Amygdala (tissue), 56 donors: ENCODE results near the gene FNDC4.
"Not testable (repeated sequence)": the region's sequence is repeated elsewhere in the genome, so short reads cannot be mapped to it uniquely, and the experiment has no call there.

Experiments
- DNase-seq, 56 donors: peaks; one replicate each; lab custom pipeline; 2025; lab: John Stamatoyannopoulos, UW

FNDC4 gene, protein sequence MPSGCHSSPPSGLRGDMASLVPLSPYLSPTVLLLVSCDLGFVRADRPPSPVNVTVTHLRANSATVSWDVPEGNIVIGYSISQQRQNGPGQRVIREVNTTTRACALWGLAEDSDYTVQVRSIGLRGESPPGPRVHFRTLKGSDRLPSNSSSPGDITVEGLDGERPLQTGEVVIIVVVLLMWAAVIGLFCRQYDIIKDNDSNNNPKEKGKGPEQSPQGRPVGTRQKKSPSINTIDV

GRCh38 chr2:27494944-27495554 lies at the start of gene FNDC4:
TSS of gene FNDC4 (minus strand) at chr2:27495200. CDS start at chr2:27494679, 521 bp downstream.
- DNase-seq: peak in 14 of 56 donors; percentile 4 to 65 (median 14)

DNA sequence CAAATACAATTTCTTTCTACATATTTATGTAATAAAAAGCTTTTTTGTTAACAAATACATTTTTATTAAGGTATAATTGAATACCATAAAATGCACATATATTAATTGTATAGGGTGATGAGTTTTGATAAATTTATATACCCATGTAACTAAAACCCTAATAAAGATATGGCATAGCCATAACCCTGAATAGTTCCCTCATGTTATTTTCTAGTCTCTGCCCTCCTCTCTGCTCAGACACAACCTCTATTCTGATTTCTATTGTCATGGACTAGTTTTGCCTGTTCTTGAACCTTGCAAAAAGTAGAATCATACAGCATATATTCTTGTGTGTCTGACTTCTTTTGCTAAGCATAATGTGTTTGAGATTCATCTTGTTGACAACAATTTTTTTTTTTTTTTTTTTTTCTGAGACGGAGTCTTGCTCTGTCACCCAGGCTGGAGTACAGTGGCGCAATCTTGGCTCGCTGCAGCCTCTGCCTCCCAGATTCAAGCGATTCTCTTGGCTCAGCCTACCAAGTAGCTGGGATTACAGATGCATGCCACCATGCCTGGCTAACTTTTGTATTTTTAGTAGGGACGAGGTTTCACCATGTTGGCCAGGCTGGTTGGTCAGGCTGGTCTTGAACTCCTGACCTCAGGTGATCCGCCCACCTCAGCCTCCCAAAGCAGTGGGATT lies 49.3 kb upstream of the FNDC4 start:
- no peak for DNase-seq

- DNase-seq: not testable (repeated sequence)
Measured at GRCh38 chr2:27539649-27540048, 44.6 kb upstream of the FNDC4 start.

DNA sequence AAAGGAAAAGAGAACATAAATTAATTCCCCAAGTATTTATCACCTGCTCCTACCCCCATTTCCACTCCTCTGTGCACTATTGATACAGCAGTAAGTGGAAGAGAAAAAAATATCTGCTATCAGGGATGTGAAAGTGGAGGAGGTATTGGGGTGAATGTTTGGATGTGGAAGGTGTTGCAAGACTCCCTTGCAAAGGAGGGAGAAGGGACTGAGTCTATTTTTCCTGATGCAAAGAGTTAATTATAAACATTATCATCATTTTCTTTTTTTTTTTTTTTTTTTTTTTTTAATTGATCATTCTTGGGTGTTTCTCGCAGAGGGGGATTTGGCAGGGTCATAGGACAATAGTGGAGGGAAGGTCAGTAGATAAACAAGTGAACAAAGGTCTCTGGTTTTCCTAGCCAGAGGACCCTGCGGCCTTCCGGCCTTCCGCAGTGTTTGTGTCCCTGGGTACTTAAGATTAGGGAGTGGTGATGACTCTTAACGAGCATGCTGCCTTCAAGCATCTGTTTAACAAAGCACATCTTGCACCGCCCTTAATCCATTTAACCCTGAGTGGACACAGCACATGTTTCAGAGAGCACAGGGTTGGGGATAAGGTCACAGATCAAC lies 43.9 kb upstream of the FNDC4 start:
- not testable (repeated sequence) for DNase-seq

DNA sequence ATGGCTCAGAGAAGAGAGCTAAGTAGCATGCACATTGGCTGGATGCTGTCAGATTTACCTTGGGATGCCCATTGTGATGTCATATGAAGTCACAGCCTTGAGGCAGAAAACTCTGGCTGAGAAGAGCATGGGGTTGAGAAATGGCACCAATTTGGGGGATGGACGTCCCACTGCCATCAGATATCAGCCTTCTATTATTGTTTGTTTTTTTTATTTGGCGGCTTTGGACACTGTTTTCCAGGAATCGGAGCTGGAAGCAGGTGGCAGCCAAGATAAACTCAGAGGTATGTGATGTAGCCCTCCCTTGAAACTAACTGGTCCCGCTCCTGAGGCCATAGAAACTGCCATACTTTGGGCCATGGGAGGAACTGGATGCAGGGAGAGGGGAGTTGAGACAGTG lies 42.3 kb upstream of the FNDC4 start:
- DNase-seq: no peak

DNA sequence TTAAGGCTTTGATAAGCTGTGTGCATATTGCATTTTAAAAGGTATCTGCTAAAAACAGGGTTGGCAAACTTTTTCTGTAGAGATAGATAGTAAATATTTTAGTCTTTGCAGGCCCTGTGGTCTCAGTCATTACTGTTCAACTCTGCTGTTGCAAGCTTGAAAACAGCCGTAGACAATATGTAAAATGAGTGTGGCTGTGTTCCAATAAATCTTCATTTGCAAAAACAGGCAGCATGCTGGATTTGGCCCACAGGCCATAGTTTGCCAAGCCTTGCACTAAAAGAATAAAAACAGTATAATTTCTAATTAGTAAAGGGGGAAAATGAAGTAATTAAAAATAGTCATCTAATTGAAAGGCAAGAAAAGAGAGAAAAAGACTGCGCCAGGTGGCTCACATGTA lies 37.0 kb upstream of the FNDC4 start:
- DNase-seq: no peak

DNA sequence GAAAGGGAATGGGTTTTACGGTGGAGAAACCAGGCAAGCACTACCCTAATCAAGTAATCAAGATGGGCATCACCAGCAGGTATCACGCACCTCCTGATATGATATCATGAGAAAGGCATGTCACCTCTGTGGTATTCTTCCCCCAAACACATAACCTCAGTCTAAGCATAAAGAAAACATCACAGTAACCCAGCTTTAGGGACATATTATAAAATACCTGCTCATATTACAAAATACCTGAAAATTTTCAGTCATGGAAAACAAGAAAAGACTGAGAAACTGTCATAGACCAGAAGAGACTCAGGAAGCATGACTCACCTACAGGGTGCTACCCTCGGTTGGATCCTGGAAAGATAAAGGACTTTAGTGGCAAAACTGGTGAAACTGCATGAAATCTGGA lies 32.2 kb upstream of the FNDC4 start:
- DNase-seq: no peak

- no peak for DNase-seq
Measured at GRCh38 chr2:27522400-27522945, 27.5 kb upstream of the FNDC4 start.

- DNase-seq: no peak
Measured at GRCh38 chr2:27520316-27520715, 25.3 kb upstream of the FNDC4 start.

DNA sequence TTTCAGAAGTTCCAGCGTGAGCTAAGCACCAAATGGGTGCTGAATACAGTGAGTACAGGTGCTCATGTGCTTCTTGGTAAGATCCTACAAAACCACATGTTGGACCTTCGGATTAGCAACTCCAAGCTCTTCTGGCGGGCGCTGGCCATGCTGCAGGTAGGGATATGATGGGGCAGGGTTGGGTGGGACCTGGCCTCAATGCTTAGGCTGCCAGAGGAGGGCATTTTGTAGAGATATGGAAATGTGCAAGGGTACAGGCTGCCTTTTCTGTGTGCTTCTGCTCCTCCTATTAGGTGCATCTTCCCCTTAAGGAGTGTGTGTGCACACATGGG lies 23.7 kb upstream of the FNDC4 start:
- DNase-seq: no peak

GRCh38 chr2:27518113-27518781 lies 23.2 kb upstream of the FNDC4 start:
- DNase-seq: no peak

DNA sequence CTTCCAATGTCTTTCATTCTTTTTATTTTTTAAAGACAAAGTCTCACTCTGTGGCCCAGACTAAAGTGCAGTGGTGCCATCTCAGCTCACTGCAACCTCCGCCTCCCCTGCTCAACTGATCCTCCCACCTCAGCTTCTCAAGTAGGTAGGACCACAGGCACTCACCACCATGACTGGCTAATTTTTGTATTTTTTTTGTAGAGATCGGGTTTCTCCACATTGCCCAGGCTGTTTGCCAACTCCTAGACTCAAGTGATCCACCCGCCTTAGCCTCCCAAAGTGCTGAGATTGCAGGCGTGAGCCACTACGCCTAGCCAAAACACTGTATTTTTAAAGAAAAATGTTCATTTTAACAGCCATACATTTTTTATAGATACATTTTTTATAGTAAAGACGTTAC lies 14.3 kb upstream of the FNDC4 start:
- DNase-seq: no peak

GRCh38 chr2:27507293-27507692 lies 12.3 kb upstream of the FNDC4 start:
- DNase-seq: no peak

DNA sequence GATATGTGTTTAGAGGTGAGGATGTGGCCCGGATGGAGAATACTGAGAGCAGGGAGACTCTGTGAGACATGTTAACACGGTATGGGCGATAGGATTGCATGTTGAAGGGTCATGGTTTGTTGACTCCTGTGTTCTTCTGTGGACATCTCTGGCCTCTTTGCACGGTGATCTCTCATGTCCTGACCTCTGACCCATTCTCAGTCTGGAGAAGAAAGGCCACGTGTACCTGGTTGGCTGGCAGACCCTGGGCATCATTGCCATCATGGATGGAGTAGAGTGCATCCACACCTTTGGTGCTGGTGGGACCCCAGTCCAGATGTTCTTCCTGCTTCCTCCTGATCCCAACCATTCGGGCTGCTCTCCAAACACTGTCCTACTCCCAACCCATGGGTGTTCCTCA lies 11.6 kb upstream of the FNDC4 start:
- DNase-seq: no peak

- DNase-seq: no peak
Measured at GRCh38 chr2:27502142-27502541, 7.1 kb upstream of the FNDC4 start.

GRCh38 chr2:27501042-27501441 lies 6.0 kb upstream of the FNDC4 start:
- DNase-seq: no peak

GRCh38 chr2:27498975-27499374 lies 4.0 kb upstream of the FNDC4 start:
- no peak for DNase-seq

DNA sequence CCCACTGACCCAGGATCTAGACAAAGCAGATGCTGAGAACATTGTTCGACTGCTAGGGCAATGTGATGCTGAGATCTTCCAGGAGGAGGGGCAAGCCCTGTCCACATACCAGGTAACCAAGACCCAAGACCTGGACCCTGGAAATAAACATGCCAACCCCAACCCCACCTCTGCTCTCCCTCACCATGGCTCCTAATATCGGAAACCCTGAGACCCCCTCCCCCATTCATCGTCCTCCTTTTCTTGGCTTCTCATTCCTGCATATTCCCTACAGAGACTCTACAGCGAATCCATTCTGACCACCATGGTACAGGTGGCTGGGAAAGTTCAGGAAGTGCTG lies 2.3 kb upstream of the FNDC4 start:
- no peak for DNase-seq

DNA sequence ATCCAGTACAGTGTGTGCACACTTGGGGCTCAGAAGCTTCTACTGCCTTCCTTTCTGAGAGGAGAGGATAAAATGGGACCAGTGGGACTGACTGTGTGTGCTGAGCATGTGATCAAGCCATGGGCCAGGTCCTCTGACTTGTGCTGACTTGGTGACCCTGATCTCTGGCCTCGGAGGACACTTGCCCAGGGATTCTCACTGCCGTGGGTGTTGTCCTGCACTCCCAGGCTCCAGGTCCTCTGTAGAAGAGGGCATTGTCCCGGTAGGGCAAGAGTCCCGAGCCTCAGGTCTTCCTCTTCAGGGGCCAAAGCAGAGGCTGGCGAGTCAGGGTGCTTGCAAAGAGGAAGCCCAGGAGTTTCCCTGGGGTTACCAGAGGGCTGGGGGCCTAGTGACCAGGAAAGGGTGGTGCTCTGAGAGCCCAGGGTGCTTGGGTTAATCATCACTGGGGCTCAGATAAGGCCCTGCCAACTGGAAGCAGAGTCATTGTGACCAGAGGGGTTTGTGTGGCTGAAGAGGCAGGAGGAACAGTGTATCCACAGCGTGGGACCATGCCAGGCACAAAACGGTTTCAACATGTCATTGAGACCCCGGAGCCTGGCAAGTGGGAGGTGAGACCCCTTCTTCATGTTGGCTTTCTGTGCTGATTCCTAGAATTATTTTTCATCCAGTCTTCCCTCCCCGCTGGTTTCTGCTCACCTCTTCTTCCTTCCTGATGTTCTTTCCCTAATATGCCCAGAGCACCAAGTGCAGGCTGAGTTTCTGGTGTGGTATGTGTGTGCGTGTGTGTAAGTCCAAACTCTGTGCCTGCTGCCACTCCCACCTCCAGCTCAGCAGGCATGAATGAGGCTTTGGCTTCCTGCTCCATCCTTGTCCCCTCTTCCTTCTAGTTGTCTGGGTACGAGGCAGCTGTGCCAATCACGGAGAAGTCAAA lies 1.6 kb upstream of the FNDC4 start, which contains the start of gene GCKR:
Gene GCKR, plus strand, starts transcription at position 483 of the 931 bp plus-strand sequence. Its CDS starts 66 bp downstream, at position 549.
- DNase-seq: no peak
